ENCODE measurements around the gene C3orf18. TPM values are rescaled to one million over a fixed set of nuclear protein-coding genes. Genes with fewer than 3 reads are reported as not detected.

The C3orf18 gene
- total RNA-seq, 3 donors from 2014 or later: 1.5 to 14.1 (median 2.5) TPM

DNA sequence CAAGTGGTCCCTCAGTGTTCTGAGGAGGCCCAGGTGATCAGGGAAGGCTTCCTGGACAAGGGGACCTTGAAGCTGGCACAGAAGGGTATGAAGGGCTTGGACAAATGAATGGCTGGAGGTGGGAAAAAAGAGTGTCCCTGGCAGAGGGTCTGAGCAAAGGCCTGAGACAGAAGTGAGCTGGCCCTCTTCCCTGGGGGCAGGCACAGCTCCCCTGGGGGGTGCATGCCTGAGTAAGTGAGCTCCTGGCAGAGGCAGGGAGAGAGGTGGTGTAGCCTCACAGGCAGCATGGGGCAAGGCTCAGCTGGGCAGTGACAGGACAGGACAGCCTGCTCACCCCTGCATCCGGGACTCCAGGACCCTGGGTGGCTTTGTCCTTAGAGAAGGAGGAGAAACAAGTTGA lies 58.7 kb downstream of the C3orf18 start:
- Histone ChIP-seq H3K4me3 (no peak overlapping the region), H3K36me3 (ENCODE audit: low read depth) (no peaks in the 10 kb centered on the region), H3K9me3 (no peaks in the 10 kb centered on the region), H3K4me1 (ENCODE audit: low read depth) (peaks cover under 1% of the 10 kb centered on the region)
- ATAC-seq (no peak), DNase-seq (no peak)
- TF ChIP-seq, protein P1, sequence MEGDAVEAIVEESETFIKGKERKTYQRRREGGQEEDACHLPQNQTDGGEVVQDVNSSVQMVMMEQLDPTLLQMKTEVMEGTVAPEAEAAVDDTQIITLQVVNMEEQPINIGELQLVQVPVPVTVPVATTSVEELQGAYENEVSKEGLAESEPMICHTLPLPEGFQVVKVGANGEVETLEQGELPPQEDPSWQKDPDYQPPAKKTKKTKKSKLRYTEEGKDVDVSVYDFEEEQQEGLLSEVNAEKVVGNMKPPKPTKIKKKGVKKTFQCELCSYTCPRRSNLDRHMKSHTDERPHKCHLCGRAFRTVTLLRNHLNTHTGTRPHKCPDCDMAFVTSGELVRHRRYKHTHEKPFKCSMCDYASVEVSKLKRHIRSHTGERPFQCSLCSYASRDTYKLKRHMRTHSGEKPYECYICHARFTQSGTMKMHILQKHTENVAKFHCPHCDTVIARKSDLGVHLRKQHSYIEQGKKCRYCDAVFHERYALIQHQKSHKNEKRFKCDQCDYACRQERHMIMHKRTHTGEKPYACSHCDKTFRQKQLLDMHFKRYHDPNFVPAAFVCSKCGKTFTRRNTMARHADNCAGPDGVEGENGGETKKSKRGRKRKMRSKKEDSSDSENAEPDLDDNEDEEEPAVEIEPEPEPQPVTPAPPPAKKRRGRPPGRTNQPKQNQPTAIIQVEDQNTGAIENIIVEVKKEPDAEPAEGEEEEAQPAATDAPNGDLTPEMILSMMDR (IDR thresholded peaks at IDR 0.05): no peak
- intact Hi-C loops (cut with DNase I, micrococcal nuclease): no loop called here

Other genes with a start within 250 kb of the C3orf18 start
- 10 to 100 TPM; 18.6 to 32.5 (median 29.1) TPM for gene HYAL2, start 245.0 kb downstream of the C3orf18 start, total RNA-seq
- gene TUSC2, start 239.5 kb downstream of the C3orf18 start, total RNA-seq: 10 to 100 TPM; 23.8 to 35.7 (median 25.8) TPM
- gene RASSF1, start 226.9 kb downstream of the C3orf18 start, total RNA-seq: 10 to 100 TPM; 10.9 to 25.7 (median 18.9) TPM
- gene ZMYND10, start 222.0 kb downstream of the C3orf18 start, total RNA-seq: under 1 TPM; 0.20 to 0.60 (median 0.31) TPM
- 10 to 100 TPM; 20.2 to 32.9 (median 25.0) TPM for gene NPRL2, start 217.0 kb downstream of the C3orf18 start, total RNA-seq
- gene CYB561D2, start 216.9 kb downstream of the C3orf18 start, total RNA-seq: 10 to 100 TPM; 20.5 to 37.6 (median 36.7) TPM
- 10 to 100 TPM; 41.4 to 51.6 (median 41.4) TPM for gene TMEM115, start 208.2 kb downstream of the C3orf18 start, total RNA-seq
- gene CACNA2D2, start 64.1 kb downstream of the C3orf18 start, total RNA-seq: 1 to 10 TPM; 1.5 to 4.9 (median 3.8) TPM
- 10 to 100 TPM; 19.7 to 29.9 (median 22.6) TPM for gene HEMK1, start 1.8 kb upstream of the C3orf18 start, total RNA-seq
- 10 to 100 TPM; 12.7 to 21.4 (median 19.2) TPM for gene CISH, start 44.0 kb upstream of the C3orf18 start, total RNA-seq
- gene MAPKAPK3, start 49.4 kb upstream of the C3orf18 start, total RNA-seq: 10 to 100 TPM; 21.5 to 33.5 (median 25.5) TPM
- 1 to 10 TPM in 1 of 3 donors, under 1 TPM in 2; 0.17 to 6.1 (median 0.20) TPM for gene DOCK3, start 107.2 kb upstream of the C3orf18 start, total RNA-seq